ENCODE data around the gene NYNRIN.

NYNRIN gene

DNA sequence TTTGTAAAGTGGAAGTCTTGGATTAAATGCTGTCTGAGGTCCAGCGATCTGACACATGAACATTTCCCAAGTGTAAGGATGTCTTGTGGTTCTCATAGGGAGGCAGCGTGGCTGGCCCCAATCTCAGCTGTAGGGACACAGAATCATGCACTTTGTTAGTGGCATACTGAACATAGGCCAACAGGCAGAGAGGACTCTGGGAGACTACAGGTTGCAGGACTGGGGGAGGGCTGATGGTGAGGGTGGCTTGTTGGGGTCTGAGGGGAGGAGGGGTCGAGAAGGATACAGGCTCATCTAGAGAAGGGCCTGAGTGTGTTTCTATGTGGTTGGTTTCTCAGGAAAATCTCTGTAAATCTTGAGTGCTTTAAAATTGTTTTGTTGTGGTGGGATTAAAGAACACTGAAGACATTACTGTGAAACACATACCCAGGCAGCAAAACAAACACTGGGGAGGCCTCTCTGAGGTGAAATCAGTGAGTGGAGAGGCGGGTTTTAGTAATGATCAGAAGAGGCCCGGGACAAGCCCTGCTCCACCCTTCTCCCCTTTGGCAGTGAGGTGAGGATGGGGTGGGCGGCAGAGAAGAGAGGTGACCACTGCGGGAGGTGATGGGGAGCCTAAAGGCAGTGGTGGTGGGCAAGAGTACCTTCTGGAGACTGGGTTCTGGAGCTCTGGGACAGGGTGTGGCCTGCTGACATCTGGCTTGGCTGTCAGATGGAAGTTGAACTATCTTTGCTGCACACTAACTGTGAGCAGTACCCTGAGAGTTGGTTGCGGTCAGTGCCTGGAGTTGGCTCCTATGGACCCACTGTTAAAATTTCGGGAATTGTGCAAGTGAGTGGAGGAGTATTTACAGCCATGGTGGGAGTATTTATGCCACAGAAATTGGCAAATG lies 3.3 kb downstream of the NYNRIN start:
- H3K36me3 Mint-ChIP-seq (ENCODE audit: insufficient read depth), result peaks cover 1% of the 10 kb centered on the region
- ATAC-seq (replicated peaks; ENCODE audit: extremely low read depth, poor library complexity, severe bottlenecking) (no peak), DNase-seq (ENCODE audit: low spot score in 2 of 2) (no peak)
- H3K27ac Mint-ChIP-seq (ENCODE audit: low read depth), result no peak overlapping the region
- peaks cover 67% of the 10 kb centered on the region for H3K27me3 Mint-ChIP-seq
- no peaks in the 10 kb centered on the region for H3K9me3 Mint-ChIP-seq
- no peak overlapping the region for H3K4me3 Mint-ChIP-seq
- peaks cover 5% of the 10 kb centered on the region for H3K4me1 Mint-ChIP-seq

DNA sequence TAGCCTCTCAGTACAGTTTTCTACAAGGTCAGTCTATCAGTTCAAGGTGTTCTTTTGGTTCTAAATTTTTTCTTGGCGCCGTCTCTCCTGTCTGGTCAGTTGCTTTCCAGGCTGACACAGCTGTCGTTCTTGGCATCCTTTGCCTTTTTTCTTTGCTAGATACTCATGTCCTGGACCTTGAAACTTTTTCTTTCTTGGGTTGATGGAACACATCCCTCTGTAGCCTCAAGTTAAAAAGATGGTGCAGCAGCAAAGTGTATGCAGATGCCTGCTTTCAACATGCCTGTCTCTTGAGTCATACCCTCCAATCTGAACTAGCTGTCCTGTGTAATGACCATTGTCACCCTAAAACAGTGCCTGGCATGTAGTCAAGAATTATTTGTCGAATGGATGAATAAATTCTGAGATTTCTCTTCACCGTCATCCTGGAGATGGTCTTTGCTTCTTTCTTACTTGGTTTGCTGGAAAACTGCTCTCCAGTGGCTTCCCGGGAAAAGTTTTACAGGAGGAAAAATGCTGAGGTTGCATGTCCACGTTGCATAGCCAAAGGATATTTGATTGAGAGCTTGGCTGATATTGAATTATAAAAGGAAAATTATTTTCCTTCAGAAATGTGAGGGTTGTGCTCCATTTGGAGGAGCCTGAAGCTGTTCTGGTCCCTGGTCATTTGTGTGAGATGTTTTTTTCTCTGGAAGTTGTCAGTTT lies 4.6 kb downstream of the NYNRIN start:
- Mint-ChIP-seq H3K4me1 (peaks cover 5% of the 10 kb centered on the region), H3K9me3 (no peaks in the 10 kb centered on the region), H3K27me3 (peaks cover 75% of the 10 kb centered on the region), H3K4me3 (no peak overlapping the region), H3K36me3 (ENCODE audit: insufficient read depth) (peaks cover 1% of the 10 kb centered on the region), H3K27ac (ENCODE audit: low read depth) (no peak overlapping the region)
- DNase-seq (ENCODE audit: low spot score in 2 of 2) (no peak), ATAC-seq (replicated peaks; ENCODE audit: extremely low read depth, poor library complexity, severe bottlenecking) (no peak)

DNA sequence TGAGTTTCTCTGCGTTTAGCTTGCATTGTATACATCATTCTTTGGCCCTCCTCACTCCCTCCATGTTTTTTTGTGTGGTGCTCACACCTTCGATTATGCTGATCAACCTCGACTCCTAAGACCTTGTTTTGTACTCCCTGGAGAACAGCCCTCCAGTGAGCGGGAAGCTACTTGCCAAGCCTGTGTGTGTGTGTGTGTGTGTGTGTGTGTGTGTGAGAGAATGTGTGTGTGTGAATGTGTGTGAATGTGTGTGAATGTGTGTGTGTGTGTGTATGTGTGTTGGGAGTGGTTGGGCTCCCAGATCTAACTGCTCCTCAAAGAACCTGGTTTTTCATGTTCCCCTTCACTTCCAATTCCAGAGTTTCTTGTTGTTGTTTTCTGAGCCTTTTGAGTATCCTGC lies 6.0 kb downstream of the NYNRIN start:
- ATAC-seq (replicated peaks; ENCODE audit: extremely low read depth, poor library complexity, severe bottlenecking) (no peak), DNase-seq (ENCODE audit: low spot score in 2 of 2) (no peak)
- no peaks in the 10 kb centered on the region for H3K36me3 Mint-ChIP-seq (ENCODE audit: insufficient read depth)
- no peaks in the 10 kb centered on the region for H3K9me3 Mint-ChIP-seq
- no peaks in the 10 kb centered on the region for H3K4me1 Mint-ChIP-seq
- H3K27me3 Mint-ChIP-seq, result peaks cover 68% of the 10 kb centered on the region
- no peak overlapping the region for H3K4me3 Mint-ChIP-seq
- H3K27ac Mint-ChIP-seq (ENCODE audit: low read depth), result no peak overlapping the region

DNA sequence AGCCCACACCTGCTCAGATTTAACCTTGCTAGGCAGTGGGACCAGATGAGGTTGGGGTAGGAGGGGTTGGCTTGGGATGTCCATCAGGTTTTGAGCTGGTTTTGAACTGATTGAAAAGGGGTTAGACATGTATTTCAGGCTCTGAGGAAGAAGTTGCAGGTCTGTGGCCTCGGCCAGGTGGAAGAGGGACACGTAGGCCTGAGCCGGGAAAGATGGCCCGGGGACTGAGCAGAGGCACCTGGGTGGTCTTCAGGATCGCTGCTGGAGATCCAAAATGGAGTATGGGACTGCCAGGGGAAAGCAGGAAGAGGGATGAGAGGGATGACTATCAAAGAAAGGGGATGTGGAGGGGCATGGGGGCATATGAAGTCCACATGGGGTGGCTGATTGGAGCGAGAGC lies 7.6 kb downstream of the NYNRIN start:
- peaks cover 59% of the 10 kb centered on the region for H3K27me3 Mint-ChIP-seq
- H3K4me3 Mint-ChIP-seq, result no peak overlapping the region
- no peak for ATAC-seq (replicated peaks; ENCODE audit: extremely low read depth, poor library complexity, severe bottlenecking)
- no peaks in the 10 kb centered on the region for H3K9me3 Mint-ChIP-seq
- no peak overlapping the region for H3K27ac Mint-ChIP-seq (ENCODE audit: low read depth)
- DNase-seq (ENCODE audit: low spot score in 2 of 2), result no peak
- H3K4me1 Mint-ChIP-seq, result no peaks in the 10 kb centered on the region
- H3K36me3 Mint-ChIP-seq (ENCODE audit: insufficient read depth), result no peaks in the 10 kb centered on the region

DNA sequence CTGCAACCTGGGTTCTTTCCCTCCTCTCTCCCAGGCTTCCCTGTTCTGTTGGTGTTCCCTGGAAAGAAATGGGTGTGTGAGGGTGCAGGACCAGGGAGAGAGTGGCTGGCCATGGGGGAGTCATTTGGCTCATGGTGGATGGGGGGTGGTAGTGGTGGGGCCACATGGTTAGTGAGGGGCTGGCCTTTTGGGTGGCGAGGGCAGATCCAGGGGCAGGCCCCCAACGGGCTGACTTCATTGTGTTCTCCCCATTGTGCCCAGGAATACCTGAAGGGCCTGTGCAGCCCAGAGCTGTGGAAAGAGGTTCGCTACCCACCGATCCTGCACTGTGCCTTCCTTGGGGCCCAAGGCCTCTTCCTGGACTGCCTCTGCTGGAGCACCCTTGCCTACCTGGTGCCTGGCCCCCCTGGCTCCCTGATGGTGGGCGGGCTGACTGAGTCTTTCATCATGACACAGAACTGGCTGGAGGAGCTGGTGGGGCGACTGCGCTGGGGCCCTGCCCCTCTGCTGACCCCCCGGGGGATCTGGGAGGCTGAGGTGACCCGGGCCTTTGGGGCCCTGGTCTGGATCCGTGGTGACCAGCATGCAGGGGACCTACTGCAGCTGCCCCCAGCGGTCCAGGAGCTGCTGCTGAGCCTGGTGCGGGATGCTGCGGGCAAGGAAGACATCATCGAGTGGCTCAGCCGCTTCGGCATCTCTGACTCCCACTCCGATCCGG lies 9.0 kb downstream of the NYNRIN start:
- peaks cover 50% of the 10 kb centered on the region for H3K27me3 Mint-ChIP-seq
- no peaks in the 10 kb centered on the region for H3K4me1 Mint-ChIP-seq
- ATAC-seq (replicated peaks; ENCODE audit: extremely low read depth, poor library complexity, severe bottlenecking) (no peak), DNase-seq (ENCODE audit: low spot score in 2 of 2) (no peak)
- H3K4me3 Mint-ChIP-seq, result no peak overlapping the region
- H3K9me3 Mint-ChIP-seq, result no peaks in the 10 kb centered on the region
- H3K27ac Mint-ChIP-seq (ENCODE audit: low read depth), result no peak overlapping the region
- H3K36me3 Mint-ChIP-seq (ENCODE audit: insufficient read depth), result peaks cover 4% of the 10 kb centered on the region

DNA sequence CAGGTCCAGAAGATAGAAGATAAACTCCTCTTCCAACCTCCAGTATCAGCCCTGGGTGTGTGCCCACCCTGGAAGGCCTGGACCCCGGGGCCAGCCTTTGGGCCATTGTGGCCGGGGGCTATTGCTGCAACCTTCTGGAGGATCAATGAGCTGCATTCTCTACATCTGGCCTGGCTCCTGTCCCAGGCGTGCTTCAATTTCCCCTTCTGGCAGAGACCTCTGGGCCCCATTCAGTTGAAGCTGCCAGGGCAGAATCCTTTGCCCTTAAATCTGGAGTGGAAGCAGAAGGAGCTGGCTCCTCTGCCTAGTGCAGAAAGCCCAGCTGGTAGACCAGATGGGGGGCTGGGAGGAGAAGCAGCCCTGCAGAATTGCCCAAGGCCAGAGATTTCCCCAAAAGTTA lies 10.0 kb downstream of the NYNRIN start:
- peaks cover 4% of the 10 kb centered on the region for H3K36me3 Mint-ChIP-seq (ENCODE audit: insufficient read depth)

DNA sequence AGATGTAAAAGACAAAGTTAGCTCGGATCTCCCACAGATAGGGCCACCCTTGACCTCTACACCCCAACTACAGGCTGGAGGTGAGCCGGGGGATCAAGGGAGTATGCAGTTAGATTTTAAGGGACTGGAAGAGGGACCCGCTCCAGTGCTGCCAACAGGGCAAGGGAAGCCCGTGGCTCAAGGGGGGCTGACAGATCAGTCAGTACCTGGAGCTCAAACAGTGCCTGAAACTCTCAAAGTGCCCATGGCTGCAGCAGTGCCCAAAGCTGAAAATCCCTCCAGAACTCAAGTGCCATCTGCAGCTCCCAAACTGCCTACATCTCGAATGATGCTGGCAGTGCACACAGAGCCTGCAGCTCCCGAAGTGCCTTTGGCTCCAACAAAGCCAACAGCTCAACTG lies 10.4 kb downstream of the NYNRIN start:
- Mint-ChIP-seq H3K27me3 (peaks cover 36% of the 10 kb centered on the region), H3K4me3 (no peak overlapping the region), H3K9me3 (no peaks in the 10 kb centered on the region), H3K4me1 (no peaks in the 10 kb centered on the region), H3K36me3 (ENCODE audit: insufficient read depth) (peaks cover 4% of the 10 kb centered on the region), H3K27ac (ENCODE audit: low read depth) (no peak overlapping the region)
- no peak for ATAC-seq (replicated peaks; ENCODE audit: extremely low read depth, poor library complexity, severe bottlenecking)
- no peak for DNase-seq (ENCODE audit: low spot score in 2 of 2)

More for the DNA sequence above, 10.0 kb downstream of the NYNRIN start:
- no peaks in the 10 kb centered on the region for H3K4me1 Mint-ChIP-seq
- no peaks in the 10 kb centered on the region for H3K9me3 Mint-ChIP-seq
- peaks cover 41% of the 10 kb centered on the region for H3K27me3 Mint-ChIP-seq
- H3K4me3 Mint-ChIP-seq, result no peak overlapping the region
- no peak for ATAC-seq (replicated peaks; ENCODE audit: extremely low read depth, poor library complexity, severe bottlenecking)
- H3K27ac Mint-ChIP-seq (ENCODE audit: low read depth), result no peak overlapping the region
- no peak for DNase-seq (ENCODE audit: low spot score in 2 of 2)

DNA sequence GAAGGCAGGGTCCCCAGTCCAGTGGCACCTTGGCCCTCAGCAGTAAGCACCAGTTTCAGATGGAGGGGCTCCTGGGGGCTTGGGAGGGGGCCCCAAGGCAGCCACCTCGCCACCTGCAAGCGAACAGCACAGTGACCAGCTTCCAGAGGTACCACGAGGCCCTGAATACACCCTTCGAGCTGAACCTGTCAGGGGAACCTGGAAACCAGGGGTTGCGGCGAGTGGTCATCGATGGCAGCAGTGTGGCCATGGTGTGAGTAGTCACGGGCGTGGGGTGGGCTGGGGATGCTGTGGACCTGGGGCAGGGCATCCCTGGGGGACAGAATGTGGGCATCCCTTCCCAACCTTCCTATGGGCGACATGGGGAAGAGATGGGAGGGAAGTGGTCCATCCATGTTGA lies 11.2 kb downstream of the NYNRIN start:
- H3K27me3 Mint-ChIP-seq, result peaks cover 31% of the 10 kb centered on the region
- no peak overlapping the region for H3K4me3 Mint-ChIP-seq
- H3K36me3 Mint-ChIP-seq (ENCODE audit: insufficient read depth), result peaks cover 4% of the 10 kb centered on the region
- DNase-seq (ENCODE audit: low spot score in 2 of 2) (no peak), ATAC-seq (replicated peaks; ENCODE audit: extremely low read depth, poor library complexity, severe bottlenecking) (no peak)
- no peaks in the 10 kb centered on the region for H3K9me3 Mint-ChIP-seq
- no peaks in the 10 kb centered on the region for H3K4me1 Mint-ChIP-seq
- no peak overlapping the region for H3K27ac Mint-ChIP-seq (ENCODE audit: low read depth)

DNA sequence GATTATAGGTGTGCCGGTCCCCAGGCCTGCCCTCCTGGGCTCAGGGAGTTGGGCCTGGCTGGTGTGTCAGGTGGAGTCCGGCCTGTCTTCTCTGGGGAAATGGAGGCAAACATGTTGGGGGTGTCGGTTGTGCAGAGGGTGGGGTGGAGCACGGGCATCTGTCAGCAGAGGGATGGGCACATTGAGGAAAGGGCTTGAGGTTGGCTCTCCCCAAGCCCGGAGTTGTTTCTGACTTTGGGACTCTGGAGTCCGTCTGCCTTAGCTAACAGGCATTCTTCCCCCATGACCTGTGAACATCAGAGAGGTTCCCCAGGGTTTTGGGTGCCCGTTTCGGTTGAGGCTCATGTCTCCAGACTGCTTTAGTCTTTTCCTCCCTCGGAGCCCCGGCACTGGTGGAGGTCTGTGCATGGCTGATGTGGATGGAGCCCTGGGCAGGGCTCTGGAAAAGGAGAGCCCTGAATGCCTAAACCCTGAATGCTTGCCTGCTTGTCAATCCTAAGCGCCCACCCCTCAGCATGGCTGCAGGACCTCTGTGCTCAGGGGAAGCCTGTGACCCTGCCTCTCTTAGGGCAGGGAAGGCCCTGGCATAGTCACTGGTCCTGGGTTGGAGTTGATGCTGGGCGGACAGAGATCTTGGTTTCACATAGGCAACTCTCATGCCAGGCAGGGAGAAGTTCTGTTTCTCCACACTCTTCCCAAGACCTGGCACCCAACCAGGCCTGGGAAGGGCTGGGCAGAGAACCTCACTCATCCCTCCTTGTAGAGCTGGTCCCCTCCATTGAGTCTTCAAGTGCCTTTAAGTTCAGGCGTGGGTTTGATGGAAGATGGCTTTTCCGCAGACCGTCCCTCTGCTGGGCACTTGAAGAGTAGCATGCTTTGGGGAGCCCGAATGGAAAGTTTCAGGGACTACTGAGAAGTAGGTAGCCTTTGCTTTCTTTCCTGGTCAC lies 12.9 kb downstream of the NYNRIN start:
- H3K36me3 Mint-ChIP-seq (ENCODE audit: insufficient read depth), result peaks cover 4% of the 10 kb centered on the region
- no peak overlapping the region for H3K27ac Mint-ChIP-seq (ENCODE audit: low read depth)
- no peaks in the 10 kb centered on the region for H3K4me1 Mint-ChIP-seq
- ATAC-seq (replicated peaks; ENCODE audit: extremely low read depth, poor library complexity, severe bottlenecking) (no peak), DNase-seq (ENCODE audit: low spot score in 2 of 2) (no peak)
- peaks cover 27% of the 10 kb centered on the region for H3K27me3 Mint-ChIP-seq
- no peaks in the 10 kb centered on the region for H3K9me3 Mint-ChIP-seq
- no peak overlapping the region for H3K4me3 Mint-ChIP-seq

DNA sequence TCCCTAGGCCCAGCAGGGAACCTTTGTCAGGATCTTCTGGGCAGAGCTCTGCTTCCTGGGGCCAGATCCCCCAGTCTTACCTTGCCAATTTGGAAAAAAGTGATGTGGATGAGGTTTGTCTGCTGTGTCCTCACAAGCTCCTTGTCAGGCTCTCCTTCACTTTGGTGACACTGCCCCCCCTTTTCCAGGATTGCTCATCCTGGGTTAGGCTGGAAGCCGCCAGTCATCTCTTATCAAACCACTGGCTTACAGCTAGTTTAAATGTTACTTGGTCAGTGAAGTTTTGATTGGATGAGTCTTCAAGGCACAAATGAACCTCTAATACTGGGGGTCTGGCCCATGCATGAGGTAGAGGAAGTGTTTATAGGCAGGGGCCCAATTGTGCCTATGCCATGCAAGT lies 15.3 kb downstream of the NYNRIN start:
- Mint-ChIP-seq H3K4me1 (no peaks in the 10 kb centered on the region), H3K27me3 (peaks cover 21% of the 10 kb centered on the region), H3K4me3 (no peak overlapping the region), H3K27ac (ENCODE audit: low read depth) (no peak overlapping the region), H3K9me3 (no peaks in the 10 kb centered on the region), H3K36me3 (ENCODE audit: insufficient read depth) (peaks cover 4% of the 10 kb centered on the region)
- no peak for DNase-seq (ENCODE audit: low spot score in 2 of 2)
- ATAC-seq (replicated peaks; ENCODE audit: extremely low read depth, poor library complexity, severe bottlenecking), result no peak

DNA sequence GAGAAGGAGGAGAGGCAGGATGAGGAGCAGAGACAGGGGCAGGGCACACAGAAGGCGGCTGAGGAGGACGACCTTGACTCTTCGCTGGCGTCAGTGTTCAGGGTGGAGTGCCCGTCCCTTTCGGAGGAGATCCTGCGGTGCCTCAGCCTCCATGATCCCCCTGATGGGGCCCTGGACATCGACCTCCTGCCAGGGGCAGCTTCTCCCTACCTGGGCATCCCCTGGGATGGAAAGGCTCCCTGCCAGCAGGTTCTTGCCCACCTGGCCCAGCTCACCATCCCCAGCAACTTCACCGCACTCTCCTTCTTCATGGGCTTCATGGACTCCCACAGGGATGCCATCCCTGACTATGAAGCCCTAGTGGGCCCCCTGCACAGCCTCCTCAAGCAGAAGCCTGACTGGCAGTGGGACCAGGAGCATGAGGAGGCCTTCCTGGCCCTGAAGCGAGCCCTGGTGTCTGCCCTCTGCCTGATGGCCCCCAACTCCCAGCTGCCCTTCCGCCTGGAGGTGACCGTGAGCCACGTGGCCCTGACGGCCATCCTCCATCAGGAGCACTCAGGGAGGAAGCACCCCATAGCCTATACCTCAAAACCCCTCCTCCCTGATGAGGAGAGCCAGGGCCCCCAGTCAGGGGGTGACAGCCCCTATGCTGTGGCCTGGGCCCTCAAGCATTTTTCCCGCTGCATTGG lies 16.1 kb downstream of the NYNRIN start:
- Mint-ChIP-seq H3K9me3 (no peaks in the 10 kb centered on the region), H3K36me3 (ENCODE audit: insufficient read depth) (peaks cover 4% of the 10 kb centered on the region), H3K4me3 (no peak overlapping the region), H3K4me1 (no peaks in the 10 kb centered on the region), H3K27ac (ENCODE audit: low read depth) (no peak overlapping the region), H3K27me3 (peaks cover 28% of the 10 kb centered on the region)
- DNase-seq (ENCODE audit: low spot score in 2 of 2), result no peak
- no peak for ATAC-seq (replicated peaks; ENCODE audit: extremely low read depth, poor library complexity, severe bottlenecking)

Measured in central memory CD8-positive, alpha-beta T cell (primary cell).